GM21423 (cell line): ENCODE measurements around the gene SLC5A11.
"Not testable (repeated sequence)": the region's sequence is repeated elsewhere in the genome, so short reads cannot be mapped to it uniquely, and the experiment has no call there.

ENCODE experiments used
- ATAC-seq: cut with Tn5 transposase; IDR thresholded peaks from one replicate; pipeline ENCODE4 v1.9.1; 2021; ENCODE audit warnings: mild to moderate bottlenecking, moderate library complexity; ENCODE audit not compliant: unreplicated experiment

The SLC5A11 gene

GRCh38 chr16:24856871-24857270 lies 11.1 kb downstream of the SLC5A11 start:
- not testable (repeated sequence) for ATAC-seq

- ATAC-seq, result no peak
Measured at GRCh38 chr16:24858219-24859041, 12.7 kb downstream of the SLC5A11 start.

- ATAC-seq, result no peak
Measured at GRCh38 chr16:24861461-24861860, 15.7 kb downstream of the SLC5A11 start.

- ATAC-seq, result no peak
Measured at GRCh38 chr16:24863582-24864437, 18.0 kb downstream of the SLC5A11 start.

GRCh38 chr16:24869033-24869432 lies 23.3 kb downstream of the SLC5A11 start:
- ATAC-seq, result no peak

GRCh38 chr16:24871891-24872290 lies 26.1 kb downstream of the SLC5A11 start:
- ATAC-seq, result no peak

GRCh38 chr16:24873028-24873427 lies 27.3 kb downstream of the SLC5A11 start:
- ATAC-seq, result no peak

- ATAC-seq, result no peak
Measured at GRCh38 chr16:24875466-24875865, 29.7 kb downstream of the SLC5A11 start.

GRCh38 chr16:24876231-24876630 lies 30.5 kb downstream of the SLC5A11 start:
- ATAC-seq, result no peak

- ATAC-seq, result no peak
Measured at GRCh38 chr16:24879684-24880083, 33.9 kb downstream of the SLC5A11 start.

GRCh38 chr16:24883714-24884151 lies 38.0 kb downstream of the SLC5A11 start:
- ATAC-seq, result no peak

- no peak for ATAC-seq
Measured at GRCh38 chr16:24887472-24887871, 41.7 kb downstream of the SLC5A11 start.

GRCh38 chr16:24890746-24891145 lies 45.0 kb downstream of the SLC5A11 start:
- no peak for ATAC-seq

- ATAC-seq, result no peak
Measured at GRCh38 chr16:24896439-24896838, 50.7 kb downstream of the SLC5A11 start.

- ATAC-seq, result not testable (repeated sequence)
Measured at GRCh38 chr16:24897522-24897921, 51.8 kb downstream of the SLC5A11 start.

GRCh38 chr16:24900230-24900629 lies 54.5 kb downstream of the SLC5A11 start:
- ATAC-seq, result no peak

GRCh38 chr16:24906199-24906808 lies 60.5 kb downstream of the SLC5A11 start:
- no peak for ATAC-seq

- no peak for ATAC-seq
Measured at GRCh38 chr16:24906901-24907300, 61.1 kb downstream of the SLC5A11 start.

- no peak for ATAC-seq
Measured at GRCh38 chr16:24908716-24909115, 63.0 kb downstream of the SLC5A11 start.

- ATAC-seq, result no peak
Measured at GRCh38 chr16:24909856-24910255, 64.1 kb downstream of the SLC5A11 start.

GRCh38 chr16:24915019-24915418 lies 69.3 kb downstream of the SLC5A11 start:
- ATAC-seq, result no peak
